ENCODE data around the gene FAM240A.
"Not testable (repeated sequence)": the region's sequence is repeated elsewhere in the genome, so short reads cannot be mapped to it uniquely, and the experiment has no call there.

Gene FAM240A

DNA sequence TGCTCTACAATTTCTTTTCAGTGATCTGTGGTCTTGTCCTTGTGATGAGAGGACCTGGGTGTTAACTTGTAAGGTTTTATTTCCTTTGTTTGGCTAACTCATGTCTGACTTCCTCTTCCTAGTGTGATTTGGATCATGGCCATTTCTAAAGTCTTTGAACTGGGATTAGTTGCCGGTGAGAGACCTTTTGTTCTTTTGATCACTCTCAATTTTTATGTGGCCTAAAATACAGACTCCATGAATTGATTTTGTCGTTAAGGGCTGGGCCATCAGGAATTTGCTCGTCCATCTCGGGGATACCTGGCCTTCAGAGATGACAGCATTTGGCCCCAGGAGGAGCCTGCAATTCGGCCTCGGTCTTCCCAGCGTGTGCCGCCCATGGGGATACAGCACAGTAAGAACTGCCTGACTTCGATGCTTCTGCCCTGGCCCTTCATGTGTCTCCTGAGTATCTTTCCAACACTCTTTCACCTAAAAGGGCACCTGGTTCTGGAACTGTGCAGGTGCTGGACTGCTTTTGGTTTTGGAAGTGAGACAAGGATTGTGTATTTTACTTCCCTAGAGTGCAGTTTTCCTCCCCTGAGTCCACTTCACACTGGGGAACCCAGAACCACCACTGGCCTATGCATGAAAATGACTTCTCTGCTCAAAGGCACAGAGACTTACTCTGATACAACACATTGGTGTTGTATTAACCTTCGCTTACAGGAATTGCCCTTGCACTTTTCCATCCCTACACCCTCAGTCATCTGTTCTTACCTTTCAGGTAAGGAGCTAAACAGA lies 33.2 kb upstream of the FAM240A start:
- TF ChIP-seq JUND (IDR thresholded peaks at IDR 0.05; ENCODE audit: low read depth): no peak
- in situ Hi-C loops (cut with HindIII; ENCODE audit: low pct_unique_long_range_greater_than_20kb, low sequenced_read_pairs): no loop called here
- no peak for DNase-seq (ENCODE audit: low read depth in 1 of 2, low spot score in 1 of 2)

DNA sequence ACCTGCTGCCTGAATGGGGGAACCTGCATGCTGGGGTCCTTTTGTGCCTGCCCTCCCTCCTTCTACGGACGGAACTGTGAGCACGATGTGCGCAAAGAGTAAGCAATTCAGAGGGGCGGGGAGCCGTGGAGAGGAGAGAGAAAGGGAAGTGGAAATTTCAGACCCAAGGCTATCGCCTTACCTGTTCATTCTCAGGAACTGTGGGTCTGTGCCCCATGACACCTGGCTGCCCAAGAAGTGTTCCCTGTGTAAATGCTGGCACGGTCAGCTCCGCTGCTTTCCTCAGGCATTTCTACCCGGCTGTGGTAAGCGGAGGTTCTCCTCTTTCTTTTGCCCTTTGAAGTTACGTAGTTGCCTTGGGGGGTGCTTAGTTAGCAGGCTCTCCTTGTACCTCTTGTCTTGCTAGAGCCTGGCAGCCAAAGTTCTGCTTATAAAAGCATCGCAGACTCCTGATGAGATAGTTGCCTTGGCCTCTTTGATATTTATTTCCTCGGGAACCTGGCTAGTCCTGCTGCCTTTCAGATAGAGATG lies 32.5 kb upstream of the FAM240A start:
- TF ChIP-seq JUND (IDR thresholded peaks at IDR 0.05; ENCODE audit: low read depth): no peak

DNA sequence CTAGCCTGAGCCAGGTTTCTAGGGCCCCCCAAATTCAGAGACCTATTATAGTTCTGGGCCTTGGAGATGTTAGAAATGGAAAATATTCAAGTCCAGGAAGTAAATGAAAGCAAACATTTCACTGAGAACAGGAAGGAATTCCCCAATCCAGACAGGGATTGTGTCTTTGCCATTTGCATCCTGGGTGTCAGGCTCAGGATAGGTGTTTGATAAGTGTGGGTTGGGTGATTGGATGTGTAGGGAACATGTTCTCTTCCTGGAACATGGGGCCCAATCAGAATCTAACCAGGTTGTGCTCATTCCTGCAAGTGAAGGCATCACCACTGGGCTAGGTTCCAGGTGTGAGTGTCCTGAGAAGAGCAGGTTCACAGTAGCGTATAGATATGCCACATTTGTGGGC lies 31.6 kb upstream of the FAM240A start:
- no peak for DNase-seq (ENCODE audit: low read depth in 1 of 2, low spot score in 1 of 2)
- in situ Hi-C loops (cut with HindIII; ENCODE audit: low pct_unique_long_range_greater_than_20kb, low sequenced_read_pairs): no loop called here
- TF ChIP-seq JUND (IDR thresholded peaks at IDR 0.05; ENCODE audit: low read depth): no peak

More for the DNA sequence above, 32.5 kb upstream of the FAM240A start:
- no peak for DNase-seq (ENCODE audit: low read depth in 1 of 2, low spot score in 1 of 2)
- in situ Hi-C loops (cut with HindIII; ENCODE audit: low pct_unique_long_range_greater_than_20kb, low sequenced_read_pairs): no loop called here

DNA sequence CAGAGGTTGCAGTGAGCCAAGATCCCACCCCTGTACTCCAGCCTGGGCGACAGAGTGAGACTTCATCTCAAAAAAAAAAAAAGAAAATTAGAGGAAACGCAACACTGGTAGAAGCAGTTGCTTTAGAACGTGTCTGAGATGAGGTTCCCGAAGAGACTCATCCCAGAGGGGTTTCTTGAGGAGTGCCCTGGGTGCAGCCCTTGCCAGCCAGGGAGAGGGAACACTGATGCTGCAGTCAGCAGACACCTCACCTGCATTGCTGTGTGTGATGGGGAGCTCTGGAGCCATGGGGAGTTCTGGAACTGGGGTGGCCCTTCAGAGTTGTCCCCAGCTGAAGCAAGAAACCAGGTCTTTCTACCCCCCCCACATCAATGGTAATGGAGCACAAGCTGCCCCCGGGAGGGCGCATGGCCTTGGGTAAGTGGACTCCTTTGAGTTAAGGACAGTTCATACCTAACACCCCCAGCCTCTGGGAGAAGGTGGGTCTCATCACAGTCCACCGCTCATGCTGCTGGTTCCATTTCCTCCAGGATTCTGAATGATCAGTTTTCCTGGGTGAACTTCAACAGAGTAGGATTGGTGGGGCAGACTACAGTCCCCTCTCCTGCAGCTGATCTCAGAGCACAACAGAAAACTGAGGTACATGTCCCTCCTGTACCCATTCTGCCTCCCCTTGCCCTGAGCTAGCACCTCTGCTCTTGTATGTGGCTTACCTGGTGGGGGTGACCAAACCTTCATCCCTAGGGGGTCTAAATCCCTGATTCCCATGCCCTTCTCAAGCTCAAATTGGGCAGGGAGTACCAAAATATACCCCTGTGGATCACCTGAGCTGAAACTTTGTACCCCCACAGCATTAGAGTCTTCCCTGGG lies 27.5 kb upstream of the FAM240A start:
- TF ChIP-seq JUND (IDR thresholded peaks at IDR 0.05; ENCODE audit: low read depth): no peak
- no peak for DNase-seq (ENCODE audit: low read depth in 1 of 2, low spot score in 1 of 2)
- in situ Hi-C loops (cut with HindIII; ENCODE audit: low pct_unique_long_range_greater_than_20kb, low sequenced_read_pairs): no loop called here

DNA sequence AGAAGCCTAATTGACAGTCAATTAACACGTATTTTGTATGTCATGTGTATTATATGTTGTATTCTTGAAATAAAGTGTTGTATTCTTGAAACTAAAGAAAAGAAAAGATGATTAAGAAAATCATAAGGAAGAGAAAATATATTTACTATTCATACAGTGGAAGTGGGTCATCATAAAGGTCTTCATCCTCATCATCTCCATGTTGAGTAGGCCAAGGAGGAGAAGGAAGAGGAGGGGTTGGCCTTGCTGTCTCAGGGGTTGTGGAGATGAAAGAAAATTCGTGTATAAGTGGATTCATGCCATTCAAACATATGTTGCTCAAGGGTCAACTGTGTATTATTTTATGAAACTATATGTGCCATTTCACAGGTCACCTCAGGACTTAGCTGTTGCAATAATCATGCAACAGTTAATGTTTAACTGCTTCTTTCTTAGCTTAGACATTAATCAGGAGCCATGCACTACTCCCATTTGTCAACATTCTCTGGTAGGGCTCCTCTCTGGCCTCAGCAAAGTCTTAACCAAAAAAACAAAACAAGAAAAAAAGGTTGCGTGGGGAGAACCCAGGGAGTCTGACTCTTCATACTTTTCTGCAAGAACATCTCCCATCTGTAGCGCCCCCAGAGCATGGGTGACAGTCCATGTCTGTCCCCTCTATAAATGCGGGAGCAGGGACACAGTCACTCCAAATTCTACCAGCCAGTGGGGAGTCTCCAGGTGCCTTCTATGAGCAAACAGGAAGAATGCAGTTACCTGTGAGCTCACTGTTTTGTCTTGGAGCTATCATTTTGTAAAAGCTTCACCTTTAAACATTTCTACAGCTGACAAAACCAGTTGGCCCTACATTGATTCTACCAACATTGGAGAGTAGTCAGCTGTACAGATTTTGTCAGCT lies 26.3 kb upstream of the FAM240A start:
- DNase-seq (ENCODE audit: low read depth in 1 of 2, low spot score in 1 of 2): no peak
- in situ Hi-C loops (cut with HindIII; ENCODE audit: low pct_unique_long_range_greater_than_20kb, low sequenced_read_pairs): no loop called here
- TF ChIP-seq JUND (IDR thresholded peaks at IDR 0.05; ENCODE audit: low read depth): no peak

DNA sequence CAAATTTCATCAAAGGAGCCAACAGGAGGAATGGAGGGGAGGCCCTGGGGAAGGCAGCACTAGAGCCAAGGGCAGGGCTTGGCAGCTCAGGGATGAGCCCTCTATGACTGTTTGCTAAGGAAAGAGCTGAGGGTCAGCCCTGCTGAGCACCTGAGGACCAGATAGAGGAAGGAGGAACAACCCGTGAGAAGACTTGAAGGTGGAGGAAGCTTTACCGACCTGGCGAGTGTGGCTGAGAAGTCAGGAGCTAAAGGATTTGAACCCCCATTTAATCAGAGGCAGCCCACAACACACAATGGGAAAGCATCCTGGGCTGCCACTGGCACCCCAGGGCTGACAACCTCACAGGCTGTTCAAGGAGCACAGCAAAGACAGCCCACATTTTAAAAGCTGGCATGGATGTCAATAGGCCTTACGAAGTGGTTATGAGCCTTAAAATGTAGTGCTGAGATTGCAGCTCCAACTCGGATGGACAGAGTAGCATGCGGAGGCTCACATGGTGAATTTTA lies 25.5 kb upstream of the FAM240A start:
- no peak for TF ChIP-seq JUND (IDR thresholded peaks at IDR 0.05; ENCODE audit: low read depth)
- in situ Hi-C loops (cut with HindIII; ENCODE audit: low pct_unique_long_range_greater_than_20kb, low sequenced_read_pairs): no loop called here
- DNase-seq (ENCODE audit: low read depth in 1 of 2, low spot score in 1 of 2): no peak

DNA sequence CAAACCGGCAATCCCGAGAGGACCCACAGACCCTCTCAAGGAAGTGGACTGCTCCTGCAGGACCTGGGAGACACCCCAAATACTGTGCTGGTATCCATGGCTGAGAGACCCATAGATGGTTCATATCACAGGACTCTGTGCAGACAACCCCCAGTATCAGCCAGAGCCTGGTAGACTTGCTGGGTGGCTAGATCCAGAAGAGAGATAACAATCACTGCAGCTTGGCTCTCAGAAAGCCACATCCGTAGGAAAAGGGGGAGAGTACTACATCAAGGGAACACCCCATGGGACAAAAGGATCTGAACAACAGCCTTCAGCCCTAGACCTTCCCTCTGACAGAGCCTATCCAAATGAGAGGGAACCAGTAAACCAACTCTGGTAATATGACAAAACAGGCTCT lies 25.1 kb upstream of the FAM240A start:
- DNase-seq (ENCODE audit: low read depth in 1 of 2, low spot score in 1 of 2): not testable (repeated sequence)

DNA sequence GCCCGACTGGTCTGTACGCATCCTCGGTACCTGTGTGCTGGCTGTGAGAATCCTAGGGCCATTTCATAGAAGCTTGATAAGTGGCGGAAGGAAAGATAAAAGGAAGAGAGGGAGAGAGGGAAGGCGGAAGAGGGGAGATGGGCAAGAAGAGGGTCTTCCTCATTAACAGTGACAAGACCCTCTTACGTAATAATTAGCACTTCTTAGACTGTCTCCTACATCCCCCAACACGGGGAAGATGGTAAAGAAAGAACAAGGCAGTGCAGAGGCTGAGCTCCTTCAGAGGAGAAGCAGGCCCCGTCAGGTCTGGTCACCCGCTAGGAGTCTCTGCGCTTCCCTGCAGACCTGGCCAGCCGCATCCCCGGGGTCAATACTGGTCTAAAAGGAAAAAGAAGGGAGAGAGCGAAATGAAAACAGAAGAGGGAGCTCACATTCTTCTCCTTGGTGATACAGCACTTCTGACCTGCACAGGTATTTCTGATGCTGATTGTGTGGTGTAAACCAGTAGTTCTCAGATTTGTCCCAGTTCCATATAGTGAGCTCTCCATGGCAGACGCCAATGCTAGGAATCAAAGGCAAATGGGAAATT lies 19.0 kb upstream of the FAM240A start:
- no peak for TF ChIP-seq JUND (IDR thresholded peaks at IDR 0.05; ENCODE audit: low read depth)
- peak in 1 of 2 experiments; percentile 23 for DNase-seq (ENCODE audit: low read depth in 1 of 2, low spot score in 1 of 2)
- in situ Hi-C loops (cut with HindIII; ENCODE audit: low pct_unique_long_range_greater_than_20kb, low sequenced_read_pairs): no loop called here

More for the DNA sequence above, 25.1 kb upstream of the FAM240A start:
- in situ Hi-C loops (cut with HindIII; ENCODE audit: low pct_unique_long_range_greater_than_20kb, low sequenced_read_pairs): not testable (repeated sequence)

DNA sequence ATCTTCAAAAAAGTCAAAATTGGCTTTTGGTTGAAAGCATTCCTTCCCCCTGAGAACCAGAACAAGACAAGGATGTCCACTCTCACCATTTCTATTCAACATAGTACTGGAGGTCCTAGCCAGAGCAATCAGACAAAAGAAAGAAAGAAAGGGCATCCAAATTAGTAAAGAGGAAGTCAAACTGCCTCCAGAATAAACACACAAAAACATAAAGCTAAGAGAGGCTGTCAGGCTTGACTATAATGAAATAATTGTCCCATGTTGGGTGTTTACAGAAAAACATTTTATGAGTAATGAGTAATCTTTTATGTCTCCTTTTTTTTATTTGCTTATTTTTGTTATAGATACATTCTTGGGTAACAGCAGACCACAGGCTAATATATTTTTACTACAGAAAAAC lies 18.3 kb upstream of the FAM240A start:
- DNase-seq (ENCODE audit: low read depth in 1 of 2, low spot score in 1 of 2): no peak
- no peak for TF ChIP-seq JUND (IDR thresholded peaks at IDR 0.05; ENCODE audit: low read depth)
- in situ Hi-C loops (cut with HindIII; ENCODE audit: low pct_unique_long_range_greater_than_20kb, low sequenced_read_pairs): no loop called here

DNA sequence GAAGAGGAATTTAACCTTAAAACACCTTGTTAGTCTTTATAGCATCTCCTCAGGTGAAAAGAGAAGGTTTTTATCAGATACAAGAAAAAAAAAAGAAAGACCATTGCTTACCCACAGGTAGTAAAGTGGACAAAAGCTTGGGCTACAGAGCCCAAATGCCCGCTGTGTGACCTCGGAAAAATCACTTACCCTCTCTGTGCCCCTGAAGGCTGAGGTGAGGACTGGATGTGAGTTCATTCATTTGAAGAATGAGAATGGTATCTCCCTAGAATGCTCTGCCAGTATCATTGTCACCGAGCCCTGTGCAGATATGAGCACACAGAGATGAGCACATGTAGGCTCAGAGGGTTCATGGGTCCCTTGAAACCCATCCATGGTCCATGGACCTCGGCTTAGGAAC lies 17.6 kb upstream of the FAM240A start:
- no peak for TF ChIP-seq JUND (IDR thresholded peaks at IDR 0.05; ENCODE audit: low read depth)
- no peak for DNase-seq (ENCODE audit: low read depth in 1 of 2, low spot score in 1 of 2)
- in situ Hi-C loops (cut with HindIII; ENCODE audit: low pct_unique_long_range_greater_than_20kb, low sequenced_read_pairs): no loop called here

DNA sequence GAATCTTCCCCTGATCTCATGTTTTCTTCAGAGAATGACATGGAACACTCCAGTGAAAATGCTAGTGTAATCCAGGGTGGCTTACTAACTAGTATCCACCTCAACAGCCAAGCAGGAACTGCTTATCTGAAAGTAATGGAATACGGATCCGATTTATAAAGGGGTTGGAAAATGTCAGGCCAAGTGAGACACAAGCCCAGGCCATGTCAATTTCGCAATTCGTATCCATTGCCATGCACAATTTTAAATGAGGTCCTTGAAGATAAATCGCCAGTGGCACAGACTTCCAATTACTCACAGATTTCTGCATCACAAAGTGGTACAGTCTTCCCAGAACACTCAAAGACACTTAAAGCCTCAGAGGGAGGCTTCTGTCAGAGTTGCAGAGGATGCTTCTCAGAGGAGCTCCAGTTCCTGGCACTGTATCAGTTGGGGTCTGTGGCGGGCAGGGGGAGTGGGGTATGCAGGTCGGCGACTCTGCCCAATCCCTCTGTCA lies 16.5 kb upstream of the FAM240A start:
- no peak for TF ChIP-seq JUND (IDR thresholded peaks at IDR 0.05; ENCODE audit: low read depth)
- DNase-seq (ENCODE audit: low read depth in 1 of 2, low spot score in 1 of 2): no peak
- in situ Hi-C loops (cut with HindIII; ENCODE audit: low pct_unique_long_range_greater_than_20kb, low sequenced_read_pairs): no loop called here
